ENCODE results near the gene EVA1C.
A peak's percentile ranks its signal among the peaks of the same experiment; 100 is the strongest.

GRCh38 chr21:32403201-32403777, 9.2 kb upstream of the EVA1C start:
- peak; percentile 60 to 75 (median 68) for TF ChIP-seq CTCF (IDR thresholded peaks at IDR 0.05)
- TF ChIP-seq POLR2A (IDR thresholded peaks at IDR 0.05), result no peak
